Bronchial epithelial cell (primary cell): ENCODE results near the gene NPPB. TPM values are rescaled to one million over a fixed set of nuclear protein-coding genes. Genes with fewer than 3 reads are reported as not detected.

Experiments
- DNase-seq: peaks from one replicate; pipeline ENCODE4 v3.0.0-alpha.2; 2010; ENCODE audit warnings: low read depth
- FAIRE-seq: peaks from 2 replicates; lab custom pipeline; 2011; peaks lifted over from hg19 to GRCh38; lab: Jason Lieb, UNC
- H3K27me3 ChIP-seq: 2 replicates; pipeline ENCODE4 v1.5.1; 2011; ENCODE audit warnings: low read length; ENCODE audit not compliant: control insufficient read depth, insufficient read depth
- H3K36me3 ChIP-seq: 2 replicates; pipeline ENCODE4 v1.5.1; 2011; ENCODE audit warnings: low read length; ENCODE audit not compliant: control insufficient read depth, insufficient read depth
- H3K4me3 ChIP-seq: 2 replicates; pipeline ENCODE4 v1.5.1; 2011; ENCODE audit warnings: mild to moderate bottlenecking, low read depth, low read length, control low read depth
- CTCF ChIP-seq: IDR thresholded peaks from 2 replicates; pipeline ENCODE4 v1.5.1; 2011; ENCODE audit warnings: mild to moderate bottlenecking, moderate library complexity, low read length, control low read depth, inconsistent platforms; ENCODE audit not compliant: insufficient read depth, severe bottlenecking
- total RNA-seq: library from RNA; depleted of rRNA; stranded (reverse); fragments of >200 nt; gene quantifications from 2 replicates; pipeline ENCODE4 v1.2.1, GENCODE V29; 2014

Gene NPPB
- total RNA-seq, 1 donor from 2014 or later, result not detected

GRCh38 chr1:11823366-11824137 is 35.2 kb downstream of the NPPB start:
- no peak for FAIRE-seq
- Histone ChIP-seq H3K27me3 (no peaks in the 10 kb centered on the region), H3K4me3 (no peak overlapping the region), H3K36me3 (peaks cover 20% of the 10 kb centered on the region)
- no peak for TF ChIP-seq CTCF
- no peak for DNase-seq

GRCh38 chr1:11822091-11822490 is 36.7 kb downstream of the NPPB start:
- no peak for TF ChIP-seq CTCF
- Histone ChIP-seq H3K27me3 (no peaks in the 10 kb centered on the region), H3K36me3 (peaks cover 20% of the 10 kb centered on the region), H3K4me3 (no peak overlapping the region)
- FAIRE-seq (no peak), DNase-seq (no peak)

GRCh38 chr1:11817192-11817591 is 41.6 kb downstream of the NPPB start:
- Histone ChIP-seq H3K36me3 (peaks cover 8% of the 10 kb centered on the region), H3K4me3 (no peak overlapping the region), H3K27me3 (no peaks in the 10 kb centered on the region)
- no peak for TF ChIP-seq CTCF
- no peak for DNase-seq
- no peak for FAIRE-seq

GRCh38 chr1:11813021-11813420 is 45.7 kb downstream of the NPPB start:
- DNase-seq (no peak), FAIRE-seq (no peak)
- H3K36me3 ChIP-seq, result peaks cover 10% of the 10 kb centered on the region
- no peak for TF ChIP-seq CTCF
- H3K4me3 ChIP-seq, result no peak overlapping the region
- no peaks in the 10 kb centered on the region for H3K27me3 ChIP-seq

Other genes with a start within 250 kb of the NPPB start
- 49.5 and 75.7 TPM in 2 replicates for gene FBXO2, start 204.5 kb downstream of the NPPB start, total RNA-seq
- 9.0 and 14.7 TPM in 2 replicates for gene FBXO44, start 204.1 kb downstream of the NPPB start, total RNA-seq
- 13.2 and 14.2 TPM in 2 replicates for gene FBXO6, start 194.7 kb downstream of the NPPB start, total RNA-seq
- gene MAD2L2, start 177.8 kb downstream of the NPPB start, total RNA-seq, result 41.6 and 44.5 TPM in 2 replicates
- gene DRAXIN, start 167.2 kb downstream of the NPPB start, total RNA-seq, result not detected in 2 replicates
- 48.4 and 55.3 TPM in 2 replicates for gene AGTRAP, start 122.8 kb downstream of the NPPB start, total RNA-seq
- not detected in 2 replicates for gene C1orf167, start 96.8 kb downstream of the NPPB start, total RNA-seq
- 16.3 and 21.6 TPM in 2 replicates for gene MTHFR, start 53.0 kb downstream of the NPPB start, total RNA-seq
- 4.5 and 6.6 TPM in 2 replicates for gene CLCN6, start 52.8 kb downstream of the NPPB start, total RNA-seq
- gene NPPA, start 11.2 kb downstream of the NPPB start, total RNA-seq, result not detected in 2 replicates
- 32.9 and 45.6 TPM in 2 replicates for gene KIAA2013, start 67.5 kb upstream of the NPPB start, total RNA-seq
- 54.8 and 65.3 TPM in 2 replicates for gene PLOD1, start 75.8 kb upstream of the NPPB start, total RNA-seq
- 75.3 and 83.0 TPM in 2 replicates for gene MFN2, start 121.5 kb upstream of the NPPB start, total RNA-seq
- gene MIIP, start 160.6 kb upstream of the NPPB start, total RNA-seq, result 20.7 and 33.2 TPM in 2 replicates
- gene TNFRSF8, start 204.4 kb upstream of the NPPB start, total RNA-seq, result not detected in 2 replicates